ENCODE results near the gene IL17C.

IL17C gene

GRCh38 chr16:88610909-88611812 lies 27.2 kb upstream of the IL17C start:
- Histone ChIP-seq H3K36me3 (ENCODE audit: control insufficient read depth, insufficient read depth, low read length) (peaks cover 52% of the 10 kb centered on the region), H3K9ac (ENCODE audit: low read depth, low read length) (no peak overlapping the region; the same call in 1 of the 2 replicates), H3K27me3 (ENCODE audit: control insufficient read depth, insufficient read depth, low read length) (no peaks in the 10 kb centered on the region), H3K4me3 (ENCODE audit: low read depth, low read length) (peak overlapping the region; percentile 41; the same call in 1 of the 2 replicates), H3K9me3 (ENCODE audit: control insufficient read depth, insufficient read depth, low read length) (no peaks in the 10 kb centered on the region), H3K27ac (ENCODE audit: low read depth, low read length) (peak overlapping the region; percentile 35), H3K4me1 (ENCODE audit: control insufficient read depth, insufficient read depth, low read length) (no peaks in the 10 kb centered on the region; the same call in 1 of the 2 replicates)

DNA sequence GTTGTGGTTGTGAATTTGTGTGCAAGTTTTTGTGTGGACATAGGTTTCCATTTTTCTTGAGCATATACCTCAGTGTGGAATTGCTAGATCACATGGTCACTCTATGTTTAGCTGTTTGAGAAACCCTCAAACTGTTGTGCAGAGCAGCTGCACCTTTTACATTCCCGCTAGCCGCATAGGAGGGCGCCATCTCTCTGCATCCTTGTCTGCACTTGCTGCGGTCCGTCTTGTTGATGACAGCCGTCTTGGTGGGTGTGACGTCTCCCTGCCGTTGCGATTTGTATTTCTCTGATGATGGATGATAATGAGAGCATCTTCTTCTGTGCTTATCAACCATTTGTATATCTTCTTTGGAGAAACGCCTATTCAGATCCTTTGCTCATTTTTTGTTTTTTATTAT lies 25.1 kb upstream of the IL17C start:
- Histone ChIP-seq H3K36me3 (ENCODE audit: control insufficient read depth, insufficient read depth, low read length) (peaks cover 34% of the 10 kb centered on the region), H3K27me3 (ENCODE audit: control insufficient read depth, insufficient read depth, low read length) (no peaks in the 10 kb centered on the region), H3K9me3 (ENCODE audit: control insufficient read depth, insufficient read depth, low read length) (no peaks in the 10 kb centered on the region), H3K4me1 (ENCODE audit: control insufficient read depth, insufficient read depth, low read length) (no peaks in the 10 kb centered on the region; the same call in 1 of the 2 replicates), H3K9ac (ENCODE audit: low read depth, low read length) (no peak overlapping the region), H3K27ac (ENCODE audit: low read depth, low read length) (no peak overlapping the region), H3K4me3 (ENCODE audit: low read depth, low read length) (no peak overlapping the region)

GRCh38 chr16:88613911-88614817 lies 24.2 kb upstream of the IL17C start:
- Histone ChIP-seq H3K4me1 (ENCODE audit: control insufficient read depth, insufficient read depth, low read length) (no peaks in the 10 kb centered on the region; the same call in 1 of the 2 replicates), H3K4me3 (ENCODE audit: low read depth, low read length) (no peak overlapping the region), H3K9ac (ENCODE audit: low read depth, low read length) (no peak overlapping the region), H3K36me3 (ENCODE audit: control insufficient read depth, insufficient read depth, low read length) (peaks cover 28% of the 10 kb centered on the region), H3K9me3 (ENCODE audit: control insufficient read depth, insufficient read depth, low read length) (no peaks in the 10 kb centered on the region), H3K27ac (ENCODE audit: low read depth, low read length) (no peak overlapping the region), H3K27me3 (ENCODE audit: control insufficient read depth, insufficient read depth, low read length) (no peaks in the 10 kb centered on the region)

- Histone ChIP-seq H3K36me3 (ENCODE audit: control insufficient read depth, insufficient read depth, low read length) (peaks cover 33% of the 10 kb centered on the region), H3K27ac (ENCODE audit: low read depth, low read length) (no peak overlapping the region)
Measured at GRCh38 chr16:88614818-88615580, 23.4 kb upstream of the IL17C start.

GRCh38 chr16:88616320-88616719 lies 22.1 kb upstream of the IL17C start:
- peak overlapping the region; percentile 35 for H3K27ac ChIP-seq (ENCODE audit: low read depth, low read length)
- no peak overlapping the region for H3K4me3 ChIP-seq (ENCODE audit: low read depth, low read length)
- no peaks in the 10 kb centered on the region for H3K27me3 ChIP-seq (ENCODE audit: control insufficient read depth, insufficient read depth, low read length)
- no peak overlapping the region for H3K9ac ChIP-seq (ENCODE audit: low read depth, low read length)
- H3K9me3 ChIP-seq (ENCODE audit: control insufficient read depth, insufficient read depth, low read length), result no peaks in the 10 kb centered on the region
- no peaks in the 10 kb centered on the region; the same call in 1 of the 2 replicates for H3K4me1 ChIP-seq (ENCODE audit: control insufficient read depth, insufficient read depth, low read length)
- peaks cover 33% of the 10 kb centered on the region for H3K36me3 ChIP-seq (ENCODE audit: control insufficient read depth, insufficient read depth, low read length)

More at GRCh38 chr16:88614818-88615580, 23.4 kb upstream of the IL17C start:
- Histone ChIP-seq H3K4me3 (ENCODE audit: low read depth, low read length) (no peak overlapping the region), H3K9ac (ENCODE audit: low read depth, low read length) (no peak overlapping the region), H3K27me3 (ENCODE audit: control insufficient read depth, insufficient read depth, low read length) (no peaks in the 10 kb centered on the region), H3K4me1 (ENCODE audit: control insufficient read depth, insufficient read depth, low read length) (no peaks in the 10 kb centered on the region; the same call in 1 of the 2 replicates), H3K9me3 (ENCODE audit: control insufficient read depth, insufficient read depth, low read length) (no peaks in the 10 kb centered on the region)

GRCh38 chr16:88616736-88617135 lies 21.6 kb upstream of the IL17C start:
- H3K4me3 ChIP-seq (ENCODE audit: low read depth, low read length), result no peak overlapping the region
- H3K9me3 ChIP-seq (ENCODE audit: control insufficient read depth, insufficient read depth, low read length), result no peaks in the 10 kb centered on the region
- peaks cover 32% of the 10 kb centered on the region for H3K36me3 ChIP-seq (ENCODE audit: control insufficient read depth, insufficient read depth, low read length)
- H3K9ac ChIP-seq (ENCODE audit: low read depth, low read length), result no peak overlapping the region; the same call in 1 of the 2 replicates
- H3K4me1 ChIP-seq (ENCODE audit: control insufficient read depth, insufficient read depth, low read length), result no peaks in the 10 kb centered on the region; the same call in 1 of the 2 replicates
- H3K27ac ChIP-seq (ENCODE audit: low read depth, low read length), result peak overlapping the region; percentile 35
- H3K27me3 ChIP-seq (ENCODE audit: control insufficient read depth, insufficient read depth, low read length), result no peaks in the 10 kb centered on the region

DNA sequence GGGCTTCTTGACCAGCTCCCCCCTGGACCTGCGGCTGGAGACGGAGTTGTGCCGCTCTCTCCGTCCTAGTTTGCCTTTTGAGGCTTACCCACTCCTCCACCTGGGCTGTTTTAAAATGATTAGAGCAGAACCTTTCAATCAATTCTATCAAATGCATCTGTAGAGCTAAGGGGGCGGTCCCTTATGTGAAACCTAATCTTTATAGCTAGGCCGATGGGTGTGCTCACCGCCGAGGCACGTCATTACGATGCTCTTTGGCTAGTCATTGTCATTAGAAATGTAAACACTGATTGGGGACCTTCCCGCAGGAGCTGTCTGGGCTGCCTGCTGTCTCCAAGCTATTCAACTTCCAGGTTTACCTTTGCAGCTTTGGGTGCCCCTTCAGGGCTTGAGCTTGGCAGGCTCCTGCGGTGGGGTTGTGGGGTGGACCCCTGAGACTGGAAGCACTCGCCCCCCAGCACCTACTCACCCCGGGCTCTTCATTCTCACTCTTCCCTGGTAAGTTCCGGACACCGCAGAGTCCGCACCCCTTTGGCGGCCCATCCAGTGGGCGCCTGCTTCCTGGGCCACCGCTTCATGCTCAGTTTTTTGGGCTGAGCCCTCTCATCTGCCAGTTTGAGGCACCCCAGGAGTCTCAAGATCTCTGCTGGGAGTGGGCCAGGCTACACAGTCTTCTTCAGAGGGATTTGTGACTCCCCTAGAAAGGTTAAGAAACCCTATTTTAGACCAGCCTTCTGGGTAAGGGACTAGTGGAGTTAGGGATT lies 20.9 kb upstream of the IL17C start:
- Histone ChIP-seq H3K9ac (ENCODE audit: low read depth, low read length) (no peak overlapping the region; the same call in 1 of the 2 replicates), H3K27me3 (ENCODE audit: control insufficient read depth, insufficient read depth, low read length) (no peaks in the 10 kb centered on the region), H3K9me3 (ENCODE audit: control insufficient read depth, insufficient read depth, low read length) (no peaks in the 10 kb centered on the region), H3K27ac (ENCODE audit: low read depth, low read length) (peak overlapping the region; percentile 47), H3K4me3 (ENCODE audit: low read depth, low read length) (no peak overlapping the region), H3K4me1 (ENCODE audit: control insufficient read depth, insufficient read depth, low read length) (no peaks in the 10 kb centered on the region), H3K36me3 (ENCODE audit: control insufficient read depth, insufficient read depth, low read length) (peaks cover 34% of the 10 kb centered on the region)

DNA sequence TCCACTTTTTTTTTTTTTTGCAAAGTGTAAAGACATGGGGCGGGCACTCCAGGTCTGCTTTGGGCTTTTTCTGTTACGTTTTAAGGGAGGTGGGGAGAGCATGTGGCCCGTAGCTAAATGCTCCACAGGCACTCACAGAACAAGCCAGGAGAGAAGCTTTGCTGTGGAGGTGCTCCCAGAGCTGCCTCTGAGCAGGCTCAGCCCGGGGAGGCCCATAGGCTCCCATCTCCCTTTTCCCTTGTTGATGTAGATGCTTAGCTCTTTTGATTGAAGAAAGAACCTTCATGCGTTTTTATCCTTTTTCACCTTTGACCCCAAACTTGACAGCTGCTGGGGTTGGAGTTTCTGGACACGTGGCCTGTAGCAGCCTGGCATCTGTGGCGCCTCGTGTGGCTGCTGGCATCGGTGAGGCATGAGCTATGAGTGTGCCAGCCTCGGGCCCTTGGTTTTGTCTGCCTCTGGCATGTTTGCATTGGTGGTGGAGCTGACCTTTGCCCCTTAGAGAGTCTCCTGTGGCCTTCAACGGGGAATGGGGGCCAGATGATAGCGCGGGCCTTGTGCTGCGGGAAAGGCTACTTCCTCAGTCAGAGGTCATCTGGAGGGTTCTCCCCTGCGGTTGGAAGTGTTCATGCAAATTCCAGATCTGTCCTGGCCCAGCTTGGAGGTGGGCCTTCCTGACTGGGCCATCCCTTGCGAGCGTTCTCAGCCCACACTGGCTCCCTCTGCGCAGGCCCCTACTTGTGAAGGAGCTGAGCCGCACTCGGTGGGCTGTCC lies 20.0 kb upstream of the IL17C start:
- no peak overlapping the region for H3K4me3 ChIP-seq (ENCODE audit: low read depth, low read length)
- H3K9me3 ChIP-seq (ENCODE audit: control insufficient read depth, insufficient read depth, low read length), result no peaks in the 10 kb centered on the region
- H3K4me1 ChIP-seq (ENCODE audit: control insufficient read depth, insufficient read depth, low read length), result no peaks in the 10 kb centered on the region
- H3K9ac ChIP-seq (ENCODE audit: low read depth, low read length), result no peak overlapping the region
- peaks cover 38% of the 10 kb centered on the region for H3K36me3 ChIP-seq (ENCODE audit: control insufficient read depth, insufficient read depth, low read length)
- no peaks in the 10 kb centered on the region for H3K27me3 ChIP-seq (ENCODE audit: control insufficient read depth, insufficient read depth, low read length)
- no peak overlapping the region for H3K27ac ChIP-seq (ENCODE audit: low read depth, low read length)

GRCh38 chr16:88618956-88619667 lies 19.3 kb upstream of the IL17C start:
- Histone ChIP-seq H3K27me3 (ENCODE audit: control insufficient read depth, insufficient read depth, low read length) (no peaks in the 10 kb centered on the region), H3K9me3 (ENCODE audit: control insufficient read depth, insufficient read depth, low read length) (no peaks in the 10 kb centered on the region), H3K4me3 (ENCODE audit: low read depth, low read length) (no peak overlapping the region), H3K27ac (ENCODE audit: low read depth, low read length) (no peak overlapping the region), H3K9ac (ENCODE audit: low read depth, low read length) (no peak overlapping the region), H3K36me3 (ENCODE audit: control insufficient read depth, insufficient read depth, low read length) (peaks cover 43% of the 10 kb centered on the region), H3K4me1 (ENCODE audit: control insufficient read depth, insufficient read depth, low read length) (no peaks in the 10 kb centered on the region)

All from HUES48 (cell line).